D721Med (cell line): ENCODE measurements around the gene DTX4.

Experiments
- DNase-seq: peaks from one replicate; pipeline ENCODE4 v3.0.0; 2011; ENCODE audit warnings: low spot score; ENCODE audit not compliant: insufficient read length
- FAIRE-seq: peaks from 2 replicates; lab custom pipeline; 2011; peaks lifted over from hg19 to GRCh38; lab: Jason Lieb, UNC
- TF ChIP-seq, protein P1 (sequence below): IDR thresholded peaks from 2 replicates; pipeline ENCODE4 v1.5.1; 2012; ENCODE audit warnings: mild to moderate bottlenecking, control low read depth; ENCODE audit not compliant: insufficient read depth; ENCODE audit errors: missing control alignments

DTX4 gene

DNA sequence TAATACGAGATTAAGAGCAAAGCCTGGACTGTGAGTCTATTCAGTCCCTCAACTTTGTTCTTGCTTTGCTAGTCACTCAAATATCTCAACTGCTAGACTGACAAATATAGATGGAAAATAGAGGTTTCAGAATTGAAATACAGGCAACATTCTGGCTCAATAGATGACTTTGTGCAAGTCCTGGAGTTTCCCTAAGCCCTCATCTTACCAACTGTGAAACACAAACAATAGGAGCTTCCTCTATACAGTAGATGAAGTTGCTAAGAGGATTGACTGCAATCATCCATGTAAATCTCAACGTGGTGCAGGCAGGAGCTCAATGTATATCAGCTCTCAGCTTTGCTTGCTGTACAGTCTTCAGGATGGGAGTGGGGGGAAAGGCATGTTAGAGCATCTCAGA lies 47.0 kb downstream of the DTX4 start:
- TF ChIP-seq, protein P1, sequence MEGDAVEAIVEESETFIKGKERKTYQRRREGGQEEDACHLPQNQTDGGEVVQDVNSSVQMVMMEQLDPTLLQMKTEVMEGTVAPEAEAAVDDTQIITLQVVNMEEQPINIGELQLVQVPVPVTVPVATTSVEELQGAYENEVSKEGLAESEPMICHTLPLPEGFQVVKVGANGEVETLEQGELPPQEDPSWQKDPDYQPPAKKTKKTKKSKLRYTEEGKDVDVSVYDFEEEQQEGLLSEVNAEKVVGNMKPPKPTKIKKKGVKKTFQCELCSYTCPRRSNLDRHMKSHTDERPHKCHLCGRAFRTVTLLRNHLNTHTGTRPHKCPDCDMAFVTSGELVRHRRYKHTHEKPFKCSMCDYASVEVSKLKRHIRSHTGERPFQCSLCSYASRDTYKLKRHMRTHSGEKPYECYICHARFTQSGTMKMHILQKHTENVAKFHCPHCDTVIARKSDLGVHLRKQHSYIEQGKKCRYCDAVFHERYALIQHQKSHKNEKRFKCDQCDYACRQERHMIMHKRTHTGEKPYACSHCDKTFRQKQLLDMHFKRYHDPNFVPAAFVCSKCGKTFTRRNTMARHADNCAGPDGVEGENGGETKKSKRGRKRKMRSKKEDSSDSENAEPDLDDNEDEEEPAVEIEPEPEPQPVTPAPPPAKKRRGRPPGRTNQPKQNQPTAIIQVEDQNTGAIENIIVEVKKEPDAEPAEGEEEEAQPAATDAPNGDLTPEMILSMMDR = no peak
- no peak for DNase-seq
- no peak for FAIRE-seq

DNA sequence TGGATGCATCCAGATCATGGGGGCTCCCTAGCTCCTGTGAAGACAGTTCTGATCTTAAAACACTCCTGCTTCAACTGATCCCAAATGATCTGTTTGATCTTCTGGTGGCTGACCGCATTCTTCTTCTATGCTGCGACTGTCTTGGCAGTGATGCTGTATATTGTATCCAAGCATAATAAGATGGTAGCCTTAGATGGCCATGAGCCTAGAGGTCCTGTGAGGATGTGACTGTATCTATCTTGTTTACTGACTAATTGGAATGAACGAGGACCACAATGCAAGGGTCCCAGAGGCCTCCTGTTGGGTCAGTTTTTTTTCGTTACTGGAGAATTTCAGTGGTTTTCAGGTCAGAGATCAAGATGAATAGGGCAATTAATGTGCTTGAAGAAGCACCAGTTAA lies 47.9 kb downstream of the DTX4 start:
- no peak for DNase-seq
- FAIRE-seq = no peak
- TF ChIP-seq, protein P1 = no peak

DNA sequence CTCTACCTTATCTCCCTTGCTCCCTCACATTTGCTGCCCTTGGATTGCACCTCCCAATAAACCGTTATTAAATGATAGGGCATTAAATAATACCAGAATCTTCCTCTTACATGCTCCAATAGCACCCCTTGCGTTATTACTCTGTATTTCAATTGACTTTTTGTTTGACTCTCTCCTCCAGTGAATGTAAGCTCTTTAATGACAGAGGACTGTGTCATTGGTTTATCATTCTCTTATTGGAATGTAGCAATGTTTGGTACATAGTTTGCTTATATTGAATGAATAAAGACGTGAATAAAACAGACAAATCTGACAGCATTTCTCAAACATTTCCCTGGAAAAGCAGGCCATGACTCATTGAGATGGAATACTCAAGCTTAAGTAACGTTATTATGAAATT lies 49.5 kb downstream of the DTX4 start:
- TF ChIP-seq, protein P1 = no peak
- DNase-seq (no peak), FAIRE-seq (no peak)

DNA sequence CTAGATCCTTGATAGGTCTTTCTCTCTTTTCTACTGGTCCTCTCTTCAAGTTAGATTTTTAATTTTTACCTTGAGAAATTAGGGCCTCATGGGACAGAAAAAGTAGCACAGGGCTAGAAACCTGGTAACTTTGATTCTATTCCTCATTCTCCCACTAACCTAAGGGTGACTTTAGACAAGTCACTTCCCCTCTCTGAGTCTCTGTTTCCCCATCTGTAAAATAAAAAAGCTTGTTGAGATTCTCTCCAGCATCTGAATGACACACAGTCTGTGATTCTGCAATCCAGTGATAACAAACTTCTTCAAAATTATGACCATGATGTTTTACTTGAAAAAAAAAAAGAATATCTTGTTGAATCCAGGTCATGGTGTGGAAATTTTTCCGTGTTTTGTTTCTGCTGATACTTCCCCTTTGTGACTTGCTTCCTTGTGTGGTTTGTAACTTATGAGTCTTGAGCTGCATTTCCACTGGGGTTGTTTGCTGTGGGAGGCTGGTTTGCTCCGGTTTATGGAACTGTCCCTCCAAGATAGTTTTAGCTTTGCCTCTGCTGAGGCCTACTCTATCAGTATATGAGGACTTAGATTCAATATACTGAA lies 50.6 kb downstream of the DTX4 start:
- FAIRE-seq (no peak), DNase-seq (no peak)
- TF ChIP-seq, protein P1 = no peak

DNA sequence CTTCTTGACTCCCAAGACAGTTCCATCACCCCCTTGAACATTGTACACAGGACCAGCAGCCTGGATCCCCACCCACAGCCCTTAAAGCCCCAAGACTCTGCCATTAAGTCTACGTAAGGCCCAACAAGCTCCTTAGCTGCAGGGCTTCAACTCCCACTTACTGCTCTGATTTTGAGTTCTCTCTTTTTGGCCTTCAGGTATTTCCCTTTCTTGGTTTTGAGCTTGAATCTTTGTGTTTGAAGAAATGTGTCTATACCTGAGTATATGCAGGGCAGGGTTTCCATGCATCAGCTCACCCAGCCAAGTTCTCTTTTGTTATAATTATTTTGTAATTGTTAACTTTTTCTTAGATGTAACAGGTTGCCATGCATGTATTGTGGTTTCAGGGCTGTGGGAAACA lies 51.2 kb downstream of the DTX4 start:
- TF ChIP-seq, protein P1 = no peak
- DNase-seq = no peak
- no peak for FAIRE-seq

DNA sequence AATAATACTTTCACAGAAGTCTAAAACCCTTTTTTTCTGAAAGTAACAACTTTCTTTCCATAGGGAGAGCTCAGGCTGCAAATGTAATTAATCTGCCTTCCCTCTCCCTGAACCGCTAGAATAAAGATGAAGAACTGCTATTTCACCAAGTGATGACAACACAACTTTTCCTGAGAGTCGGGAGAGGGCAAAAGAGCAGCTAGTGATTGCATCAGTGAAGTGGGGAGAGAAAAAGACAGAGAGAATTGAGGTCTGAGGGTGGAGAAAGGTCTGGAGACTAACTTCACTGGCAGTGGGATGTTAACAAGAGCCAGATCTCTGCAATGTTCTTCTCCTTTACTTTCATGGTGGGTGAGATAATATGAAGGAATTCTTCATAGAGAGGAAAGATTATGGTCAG lies 51.7 kb downstream of the DTX4 start:
- TF ChIP-seq, protein P1 = no peak
- FAIRE-seq (no peak), DNase-seq (no peak)

DNA sequence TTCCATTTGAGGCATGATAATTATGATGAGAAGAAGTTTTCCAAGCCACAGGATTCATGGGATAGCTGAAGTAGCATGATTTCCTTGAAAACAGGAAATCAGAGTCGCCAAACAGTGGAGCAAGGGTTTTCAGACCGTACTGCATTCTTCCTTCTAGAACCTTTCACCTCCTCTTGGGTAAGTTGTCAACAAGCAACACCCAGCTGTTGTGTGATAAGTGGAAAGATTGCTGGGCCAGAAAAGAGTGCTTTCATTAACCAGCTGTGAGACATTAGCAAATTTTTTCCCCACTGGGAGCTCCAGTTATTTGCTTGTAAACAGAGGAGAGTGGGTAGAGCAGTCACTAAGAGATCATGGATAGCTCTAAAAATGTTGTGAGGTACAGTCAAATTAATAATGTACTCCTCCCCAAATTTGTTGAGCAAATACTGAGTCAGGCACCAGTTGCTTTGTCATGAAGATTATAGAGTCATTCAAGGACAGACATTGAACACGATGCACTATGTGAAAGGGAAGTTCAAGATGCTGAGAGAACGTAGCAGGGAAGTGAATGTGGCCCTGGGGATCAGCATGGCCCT lies 52.5 kb downstream of the DTX4 start:
- TF ChIP-seq, protein P1 = no peak
- FAIRE-seq = no peak
- DNase-seq = no peak
